ENCODE results near the gene TTYH2.

Gene TTYH2

GRCh38 chr17:74270333-74270732, 57.0 kb downstream of the TTYH2 start:
- H3K27ac ChIP-seq = no peak overlapping the region
- TF ChIP-seq CTCF (conservative IDR thresholded peaks at IDR 0.05) = no peak
- no peak for TF ChIP-seq ZFX (IDR thresholded peaks at IDR 0.05)

GRCh38 chr17:74271281-74271680, 57.9 kb downstream of the TTYH2 start:
- no peak for TF ChIP-seq CTCF (conservative IDR thresholded peaks at IDR 0.05)
- TF ChIP-seq ZFX (IDR thresholded peaks at IDR 0.05) = no peak
- H3K27ac ChIP-seq = no peak overlapping the region

DNA sequence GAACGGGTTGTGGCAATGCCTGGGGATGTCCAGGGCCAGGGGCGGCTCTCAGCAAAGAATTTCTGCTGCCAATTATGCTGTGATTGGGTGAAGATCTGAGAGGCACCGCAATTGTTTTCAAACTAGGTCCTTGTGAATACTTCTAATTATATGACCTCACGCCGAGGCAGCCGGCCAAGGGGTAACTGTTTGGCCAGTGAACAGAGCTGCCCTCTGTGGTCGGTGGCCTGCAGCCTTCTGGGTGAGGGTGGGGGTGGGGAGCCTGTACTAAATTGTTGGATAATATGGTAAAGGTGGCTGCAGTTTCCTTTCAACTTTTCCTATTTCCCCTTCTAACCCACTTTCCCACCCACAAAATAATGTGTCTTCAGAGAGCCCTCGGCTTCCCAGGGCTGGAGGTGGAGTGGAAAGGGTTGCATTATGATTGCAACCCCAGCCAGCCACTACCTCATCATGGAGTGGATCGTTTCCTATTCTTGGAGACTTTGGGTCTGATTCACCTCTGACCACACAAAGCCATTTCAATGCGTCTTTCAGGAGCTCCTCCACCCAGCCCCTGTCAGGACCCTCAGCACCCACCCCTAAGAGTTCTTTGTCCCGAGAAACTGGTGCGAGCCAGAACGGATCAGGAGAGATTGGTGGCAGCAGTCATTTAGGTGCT, 58.7 kb downstream of the TTYH2 start:
- TF ChIP-seq ZFX (IDR thresholded peaks at IDR 0.05) (no peak), CTCF (conservative IDR thresholded peaks at IDR 0.05) (no peak)
- no peak overlapping the region for H3K27ac ChIP-seq

DNA sequence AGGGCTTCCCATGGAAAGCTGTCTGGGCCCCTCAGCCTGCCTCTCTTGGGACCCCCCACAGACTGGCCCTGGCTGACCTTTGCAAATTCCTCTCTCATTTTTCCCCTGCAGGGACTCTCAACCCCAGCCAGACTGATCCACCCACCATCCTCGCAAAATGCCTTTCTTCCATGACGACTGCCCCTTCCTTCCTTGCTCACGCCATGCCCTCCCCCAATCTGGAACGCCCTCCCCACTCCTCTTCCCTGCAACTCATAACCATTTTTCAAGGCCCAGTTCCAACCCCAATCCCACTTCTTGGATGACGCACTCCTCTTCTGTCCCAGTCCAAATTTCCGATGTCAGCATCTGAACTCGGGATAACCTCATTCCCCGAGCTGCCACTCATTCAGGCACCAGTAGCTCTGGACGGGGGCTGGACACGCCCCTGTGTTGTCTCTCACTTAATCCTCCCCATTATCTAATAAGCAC, 59.4 kb downstream of the TTYH2 start:
- no peak overlapping the region for H3K27ac ChIP-seq
- TF ChIP-seq ZFX (IDR thresholded peaks at IDR 0.05) (no peak), CTCF (conservative IDR thresholded peaks at IDR 0.05) (no peak)

- TF ChIP-seq ZFX (IDR thresholded peaks at IDR 0.05) (no peak), CTCF (conservative IDR thresholded peaks at IDR 0.05) (no peak)
- H3K27ac ChIP-seq = no peak within 1 kb of the TSS
These were observed 60.8 kb downstream of the TTYH2 start, which contains the start of gene DNAI2 for GRCh38 chr17:74274060-74274708. TSS of gene DNAI2 (plus strand) at chr17:74274234. CDS start at chr17:74281818, 7,584 bp downstream.

GRCh38 chr17:74274709-74275340, 61.5 kb downstream of the TTYH2 start:
- no peak for TF ChIP-seq CTCF (conservative IDR thresholded peaks at IDR 0.05)
- no peak for TF ChIP-seq ZFX (IDR thresholded peaks at IDR 0.05)
- no peak overlapping the region for H3K27ac ChIP-seq

DNA sequence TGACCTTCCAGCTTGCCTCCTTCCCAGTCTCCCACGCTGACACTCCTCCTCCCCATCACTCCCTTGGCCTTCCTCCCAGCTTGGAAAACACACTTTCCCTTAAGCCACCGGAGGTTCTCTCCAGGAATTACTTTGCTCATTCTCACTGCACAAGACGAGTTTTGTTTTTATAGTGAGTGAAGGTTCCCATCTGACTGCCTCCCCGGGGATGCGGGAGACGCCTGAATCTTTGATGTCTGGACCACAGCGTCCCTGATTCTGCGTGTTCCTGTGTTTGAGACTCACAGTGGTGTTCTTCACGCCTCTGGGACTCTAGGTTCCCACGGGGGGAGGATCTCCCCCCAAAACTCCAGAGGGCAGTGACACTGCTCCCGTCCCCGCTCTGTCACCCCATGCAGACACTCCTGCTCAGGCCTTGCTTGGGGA, 62.7 kb downstream of the TTYH2 start:
- no peak overlapping the region for H3K27ac ChIP-seq
- TF ChIP-seq ZFX (IDR thresholded peaks at IDR 0.05) = no peak
- TF ChIP-seq CTCF (conservative IDR thresholded peaks at IDR 0.05) = no peak

Measured in C4-2B (cell line).